Hematopoietic multipotent progenitor cell treated with erythropoietin and hydrocortisone succinate and interleukin-3 and kit ligand, for 4 days (in vitro differentiated cells): ENCODE measurements around the gene CD84.
A peak's percentile ranks its signal among the peaks of the same experiment; 100 is the strongest.
"Not testable (repeated sequence)": the region's sequence is repeated elsewhere in the genome, so short reads cannot be mapped to it uniquely, and the experiment has no call there.

Source experiments
- DNase-seq: peaks from one replicate; pipeline ENCODE4 v3.0.0-alpha.2; 2015

Gene CD84

GRCh38 chr1:160539990-160540858 lies 39.1 kb downstream of the CD84 start:
- DNase-seq: peak; percentile 99

- DNase-seq: no peak
Measured at GRCh38 chr1:160539684-160539989, 39.7 kb downstream of the CD84 start.

DNA sequence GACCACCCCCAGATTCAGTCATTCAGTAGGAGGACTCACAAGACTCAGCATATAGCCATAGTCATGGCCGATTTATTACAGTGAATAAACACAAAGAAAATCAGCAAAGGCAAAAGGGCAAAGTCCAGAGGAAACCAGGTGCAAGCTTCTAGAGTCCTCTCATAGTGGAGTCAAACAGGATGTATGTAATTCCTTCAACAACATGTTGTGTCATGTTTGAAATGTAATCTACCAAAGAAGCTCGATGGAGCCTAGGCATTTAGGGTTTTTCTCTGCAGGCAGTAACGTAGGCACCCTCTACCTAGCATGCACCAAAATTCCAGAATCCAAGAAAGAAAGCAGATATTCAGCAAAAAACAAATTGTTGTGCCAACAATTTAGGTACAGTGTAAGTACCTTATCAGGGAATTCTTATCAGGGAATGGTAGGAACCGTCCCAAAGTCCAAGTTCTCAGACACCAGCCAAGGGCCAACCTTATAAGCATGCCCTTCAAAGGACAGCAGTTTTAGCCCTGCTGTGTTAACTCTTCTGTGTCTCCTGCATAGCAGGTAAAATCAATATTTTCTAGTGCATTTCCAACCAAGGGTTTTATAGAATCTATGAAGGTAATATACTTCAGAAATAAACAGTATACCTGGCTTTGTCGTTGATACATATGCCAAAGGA lies 40.2 kb downstream of the CD84 start:
- DNase-seq: no peak

DNA sequence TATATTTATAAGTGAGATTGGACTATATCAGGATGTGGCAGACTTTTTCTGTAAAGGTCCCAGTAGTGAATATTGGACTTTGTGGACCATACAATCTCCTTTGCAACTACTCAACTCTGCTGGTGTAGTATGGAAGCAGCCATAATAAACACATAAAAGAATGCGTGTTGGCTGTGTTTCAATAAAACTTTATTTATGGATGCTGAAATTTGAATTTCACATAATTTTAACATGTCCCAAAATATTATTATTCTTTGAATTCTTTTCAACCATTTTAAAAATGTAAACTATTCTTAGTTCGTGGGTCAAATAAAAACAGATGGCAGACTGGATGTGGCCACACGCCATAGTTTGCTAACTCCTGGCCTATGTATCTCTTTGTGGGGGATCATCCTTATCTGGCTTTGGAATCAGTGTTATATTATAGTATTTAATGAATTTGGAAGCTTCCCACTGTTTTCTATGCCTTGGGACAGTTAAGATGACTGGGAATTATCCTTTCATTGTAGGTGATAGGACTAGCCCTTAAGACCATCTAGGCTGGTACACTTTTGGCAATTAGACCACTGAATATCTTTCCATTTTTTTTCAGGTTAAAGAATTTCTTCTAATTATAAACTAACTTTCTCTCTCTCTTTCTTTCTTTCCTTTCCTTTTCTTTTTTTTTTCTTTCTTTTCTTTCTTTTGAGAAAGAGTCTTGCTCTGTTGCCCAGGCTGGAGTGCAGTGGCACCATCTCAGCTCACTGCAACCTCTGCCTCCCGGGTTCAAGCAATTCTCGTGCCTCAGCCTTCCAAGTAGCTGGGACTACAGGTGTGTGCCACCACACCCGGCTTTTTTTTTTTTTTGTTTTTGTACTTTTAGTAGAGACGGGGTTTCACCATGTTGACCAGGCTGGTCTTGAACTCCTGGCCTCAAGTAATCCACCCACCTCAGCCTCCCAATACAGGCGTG lies 41.3 kb downstream of the CD84 start:
- no peak for DNase-seq

GRCh38 chr1:160534823-160535605 lies 44.3 kb downstream of the CD84 start:
- DNase-seq: peak; percentile 32

DNA sequence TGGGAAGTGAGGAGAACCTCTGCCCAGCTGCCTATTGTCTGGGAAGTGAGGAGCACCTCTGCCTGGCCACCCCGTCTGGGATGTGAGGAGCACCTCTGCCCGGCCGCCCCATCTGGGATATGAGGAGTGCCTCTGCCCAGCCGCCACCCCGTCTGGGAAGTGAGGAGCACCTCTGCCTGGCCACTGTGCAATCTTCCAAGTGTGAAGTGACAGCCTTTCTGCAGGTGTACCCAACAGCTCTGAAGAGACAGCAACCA lies 46.8 kb downstream of the CD84 start:
- DNase-seq: not testable (repeated sequence)

DNA sequence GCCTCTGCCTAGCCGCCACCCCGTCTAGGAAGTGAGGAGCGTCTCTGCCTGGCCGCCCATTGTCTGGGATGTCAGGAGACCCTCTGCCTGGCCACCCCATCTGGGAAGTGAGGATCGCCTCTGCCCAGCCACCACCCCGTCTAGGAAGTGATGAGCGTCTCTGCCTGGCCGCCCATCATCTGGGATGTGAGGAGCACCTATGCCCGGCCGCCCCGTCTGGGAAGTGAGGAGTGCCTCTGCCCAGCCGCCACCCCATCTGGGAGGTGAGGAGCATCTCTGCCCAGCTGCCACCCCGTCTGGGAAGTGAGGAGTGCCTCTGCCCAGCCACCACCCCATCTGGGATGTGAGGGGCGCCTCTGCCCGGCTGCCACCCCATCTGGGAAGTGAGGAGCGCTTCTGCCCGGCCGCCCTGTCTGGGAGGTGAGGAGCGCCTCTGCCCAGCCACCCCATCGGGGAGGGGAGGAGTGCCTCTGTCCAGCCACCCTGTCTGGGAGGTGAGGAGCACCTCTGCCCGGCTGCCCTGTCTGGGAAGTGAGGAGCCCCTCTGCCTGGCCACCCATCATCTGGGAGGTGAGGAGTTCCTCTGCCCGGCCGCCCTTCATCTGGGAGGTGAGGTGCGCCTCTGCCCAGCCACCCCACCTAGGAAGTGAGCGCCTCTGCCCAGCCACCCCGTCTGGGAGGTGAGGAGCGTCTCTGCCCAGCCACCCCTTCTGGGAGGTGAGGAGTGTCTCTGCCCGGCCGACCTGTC lies 47.3 kb downstream of the CD84 start:
- DNase-seq: not testable (repeated sequence)

DNA sequence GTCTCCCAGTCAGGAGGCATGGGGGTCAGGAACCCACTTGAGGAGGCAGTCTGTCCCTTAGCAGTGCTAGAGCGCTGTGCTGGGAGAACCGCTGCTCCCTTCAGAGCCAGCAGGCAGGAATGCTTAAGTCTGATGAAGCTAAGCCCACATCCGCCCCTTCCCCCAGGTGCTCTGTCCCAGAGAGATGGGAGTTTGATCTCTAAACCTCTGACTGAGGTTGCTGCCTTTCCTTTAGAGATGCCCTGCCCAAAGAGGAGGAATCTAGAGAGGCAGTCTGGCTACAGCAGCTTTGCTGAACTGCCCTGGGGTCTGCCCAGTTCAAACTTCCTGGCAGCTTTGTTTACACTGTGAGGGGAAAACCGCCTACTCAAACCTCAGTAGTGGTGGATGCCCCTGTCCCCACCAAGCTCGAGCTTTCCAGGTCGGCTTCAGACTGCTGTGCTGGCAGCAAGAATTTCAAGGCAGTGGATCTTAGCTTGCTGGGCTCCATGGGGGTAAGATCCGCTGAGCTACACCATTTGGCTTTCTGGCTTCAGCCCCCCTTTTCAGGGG lies 49.8 kb downstream of the CD84 start:
- not testable (repeated sequence) for DNase-seq

GRCh38 chr1:160523789-160524188 lies 55.5 kb downstream of the CD84 start:
- DNase-seq: not testable (repeated sequence)

GRCh38 chr1:160522622-160523345 lies 56.5 kb downstream of the CD84 start, which contains the start of gene SLAMF6:
SLAMF6 (minus strand) TSS chr1:160523255; CDS start chr1:160523192, 63 bp downstream.
- peak; percentile 65 for DNase-seq

GRCh38 chr1:160522136-160522535 lies 57.2 kb downstream of the CD84 start:
- DNase-seq: no peak

GRCh38 chr1:160521554-160521953 lies 57.7 kb downstream of the CD84 start:
- no peak for DNase-seq

DNA sequence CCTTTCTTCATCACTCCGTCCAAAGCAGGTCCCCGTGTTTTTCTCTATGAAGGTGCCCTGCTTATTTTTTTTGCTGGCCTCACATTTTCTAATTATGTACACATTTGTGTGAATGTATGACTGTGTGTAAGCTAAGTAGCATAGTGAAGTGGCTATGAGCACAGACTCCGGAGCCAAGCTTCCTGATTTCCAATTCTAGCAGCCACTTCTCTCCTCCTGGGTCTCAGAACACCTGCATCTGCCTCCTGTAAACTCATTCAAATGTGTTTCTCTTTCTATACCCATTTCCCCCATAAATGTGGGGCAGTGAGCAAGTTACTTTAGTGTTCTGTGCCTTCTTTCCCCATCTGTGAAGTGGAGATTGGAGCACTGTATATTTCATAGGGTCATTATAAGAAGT lies 58.3 kb downstream of the CD84 start:
- DNase-seq: no peak

- DNase-seq: no peak
Measured at GRCh38 chr1:160520582-160520981, 58.7 kb downstream of the CD84 start.

DNA sequence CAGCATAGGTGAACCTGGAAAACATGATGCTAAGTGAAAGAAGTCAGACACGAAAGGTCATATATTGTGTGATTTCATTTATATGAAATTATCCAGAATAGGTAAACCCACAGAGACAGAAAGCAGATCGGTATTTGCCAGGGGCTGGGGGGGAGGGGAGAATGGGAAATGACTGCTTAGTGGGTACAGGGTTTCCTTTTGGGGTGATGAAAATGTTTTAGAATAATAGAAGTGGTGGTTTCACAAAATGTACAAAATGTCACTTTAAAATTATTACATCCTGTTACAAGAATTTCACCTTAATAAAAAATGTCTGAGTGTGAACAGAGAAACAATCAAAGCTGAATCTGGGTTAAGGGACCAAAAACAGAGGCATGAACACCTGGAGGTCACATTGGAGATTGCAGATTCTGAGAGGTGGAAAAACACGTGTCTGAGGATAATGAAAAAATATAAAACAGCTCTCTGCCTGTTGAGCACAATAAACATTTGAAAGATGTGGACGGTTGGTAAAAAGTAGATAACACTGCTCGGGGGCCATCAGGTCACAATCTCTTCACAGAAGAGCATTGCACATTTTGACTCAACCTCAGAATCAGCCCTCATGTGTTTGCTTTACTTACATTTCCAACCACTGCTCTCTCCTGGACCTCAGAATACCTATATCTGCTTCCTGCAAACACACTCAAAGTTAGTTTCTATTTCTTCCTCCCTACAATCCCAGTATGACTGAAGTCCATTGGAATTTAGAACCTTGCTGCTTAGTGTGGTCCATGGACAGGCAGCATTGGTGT lies 59.5 kb downstream of the CD84 start:
- DNase-seq: peak; percentile 84

- not testable (repeated sequence) for DNase-seq
Measured at GRCh38 chr1:160517519-160517918, 61.8 kb downstream of the CD84 start.

DNA sequence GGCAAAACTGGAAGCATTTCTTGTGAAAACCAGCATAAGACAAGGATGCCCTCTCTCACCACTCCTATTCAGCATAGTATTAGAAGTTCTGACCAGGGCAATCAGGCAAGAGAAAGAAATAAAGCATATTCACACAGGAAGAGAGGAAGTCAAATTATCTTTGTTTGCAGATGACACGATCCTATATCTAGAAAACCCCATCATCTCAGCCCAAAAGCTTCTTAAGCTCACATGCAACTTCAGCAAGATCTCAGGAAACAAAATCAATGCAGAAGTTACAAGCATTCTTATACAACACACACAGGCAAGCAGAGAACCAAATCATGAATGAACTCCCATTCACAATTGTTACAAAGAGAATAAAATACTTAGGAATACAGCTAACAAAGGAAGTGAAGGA lies 63.4 kb downstream of the CD84 start:
- peak; percentile 52 for DNase-seq

- DNase-seq: no peak
Measured at GRCh38 chr1:160504651-160505050, 74.6 kb downstream of the CD84 start.

GRCh38 chr1:160503087-160503486 lies 76.2 kb downstream of the CD84 start:
- DNase-seq: no peak
